Stimulated activated CD4-positive, alpha-beta T cell treated with anti-CD3 and anti-CD28 coated beads, Interleukin-12 subunit alpha, Interleukin-12 subunit beta, amount 100 ng/mL, for 48 hours (primary cell): ENCODE data around the gene ATP5F1D.
A peak's percentile ranks its signal among the peaks of the same experiment; 100 is the strongest.

Experiments
- DNase-seq, 3 donors: peaks; one replicate each; pipeline ENCODE4 v3.0.0-alpha.2; 2020; ENCODE audit warnings: low read depth in 2 of 3, low spot score in 1 of 3

The ATP5F1D gene

GRCh38 chr19:1256646-1257474, 15.3 kb downstream of the ATP5F1D start:
- no peak for DNase-seq

- DNase-seq: no peak
Measured at GRCh38 chr19:1257475-1258162, 16.1 kb downstream of the ATP5F1D start.

DNA sequence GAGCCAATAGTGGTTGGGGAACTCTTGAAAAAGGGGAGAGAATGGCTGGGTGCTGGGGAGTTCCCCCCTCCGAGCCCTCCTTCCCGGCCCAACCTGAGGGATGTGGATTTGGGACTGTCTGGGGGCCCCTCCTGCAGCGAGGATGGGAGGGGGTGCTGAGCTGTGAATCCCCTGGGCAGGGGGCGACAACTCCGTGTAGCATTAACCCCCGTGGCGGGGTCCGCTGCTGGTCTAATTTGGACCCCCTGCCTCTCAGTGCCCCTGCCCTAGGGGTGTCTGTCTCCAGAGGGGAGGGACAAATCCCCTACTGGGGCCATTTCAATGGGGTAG, 16.6 kb downstream of the ATP5F1D start:
- DNase-seq: no peak

- DNase-seq: no peak
Measured at GRCh38 chr19:1258707-1259205, 17.2 kb downstream of the ATP5F1D start.

DNA sequence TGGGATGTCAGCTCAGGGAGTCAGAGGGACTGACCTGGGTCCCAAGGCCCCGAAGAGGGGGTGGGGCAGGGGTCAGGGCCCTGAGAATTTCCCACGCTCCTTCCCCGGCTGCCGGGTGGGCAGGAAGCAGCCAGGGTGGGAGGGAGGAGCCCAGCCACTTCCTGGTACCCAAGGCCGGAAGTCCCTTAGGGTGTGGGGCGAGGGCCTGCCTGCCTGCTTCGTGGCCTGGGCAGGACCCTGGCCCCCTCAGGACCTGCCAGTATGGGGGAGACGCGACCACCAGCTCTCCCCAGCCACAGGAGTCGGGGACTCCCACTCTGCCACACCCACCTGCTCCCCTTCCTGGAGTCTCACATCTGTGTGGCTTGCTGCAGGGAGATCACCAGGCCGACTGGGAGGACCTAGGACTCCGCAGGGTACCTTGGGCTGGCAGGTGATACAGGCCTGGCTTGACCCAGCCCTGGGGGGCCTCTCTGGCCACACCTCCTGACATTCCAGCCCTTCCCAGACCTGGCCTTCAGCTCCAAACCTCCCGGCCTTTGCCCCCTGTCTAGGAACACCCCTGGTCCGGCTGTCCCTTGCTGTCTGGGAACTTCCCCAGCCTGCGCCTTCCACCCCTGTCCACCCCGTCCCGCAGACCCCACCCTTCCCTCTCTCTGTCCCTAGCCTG, 17.8 kb downstream of the ATP5F1D start:
- no peak for DNase-seq

DNA sequence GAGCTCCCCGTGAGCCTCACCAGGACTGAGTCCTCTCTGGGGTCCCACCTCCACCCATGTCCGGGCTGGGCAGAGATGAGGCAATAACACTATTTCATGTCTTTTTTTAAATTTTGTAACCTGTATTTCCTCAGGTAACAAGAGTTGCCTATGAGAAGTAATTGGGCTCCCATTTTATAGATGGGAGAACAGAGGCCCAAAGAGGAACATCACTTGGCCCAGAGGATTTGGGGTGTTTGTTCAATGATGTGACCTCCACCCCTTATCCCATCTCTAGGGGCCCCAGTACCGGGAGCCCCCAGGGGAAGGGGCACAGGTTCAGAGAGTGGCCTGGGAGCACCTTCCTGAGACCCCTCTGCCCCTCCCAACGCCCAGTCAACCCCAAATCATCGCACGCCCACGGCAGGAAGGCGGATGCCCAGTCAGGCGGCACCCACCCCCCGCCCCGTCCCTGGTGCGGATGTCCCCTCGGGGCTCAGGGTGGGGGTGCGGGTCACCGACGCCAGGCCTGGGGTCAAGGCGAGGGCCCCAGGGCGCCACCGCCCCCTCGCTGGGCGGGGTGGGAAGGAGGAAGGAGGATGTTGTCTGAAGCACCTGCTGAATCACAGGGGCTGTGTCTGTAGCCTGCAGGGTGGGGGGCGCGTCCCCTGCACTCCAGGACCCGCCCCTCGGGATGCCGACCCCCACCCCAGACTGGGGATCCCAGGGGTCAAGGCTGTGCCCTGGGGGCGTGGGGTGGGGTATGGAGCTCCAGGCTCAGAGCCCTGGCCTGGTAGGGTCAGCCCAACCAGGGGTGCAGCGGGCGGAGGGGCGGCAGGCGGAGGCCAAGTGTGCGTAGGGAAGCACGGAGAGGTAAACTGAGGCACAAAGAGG, 18.6 kb downstream of the ATP5F1D start:
- DNase-seq: no peak

DNA sequence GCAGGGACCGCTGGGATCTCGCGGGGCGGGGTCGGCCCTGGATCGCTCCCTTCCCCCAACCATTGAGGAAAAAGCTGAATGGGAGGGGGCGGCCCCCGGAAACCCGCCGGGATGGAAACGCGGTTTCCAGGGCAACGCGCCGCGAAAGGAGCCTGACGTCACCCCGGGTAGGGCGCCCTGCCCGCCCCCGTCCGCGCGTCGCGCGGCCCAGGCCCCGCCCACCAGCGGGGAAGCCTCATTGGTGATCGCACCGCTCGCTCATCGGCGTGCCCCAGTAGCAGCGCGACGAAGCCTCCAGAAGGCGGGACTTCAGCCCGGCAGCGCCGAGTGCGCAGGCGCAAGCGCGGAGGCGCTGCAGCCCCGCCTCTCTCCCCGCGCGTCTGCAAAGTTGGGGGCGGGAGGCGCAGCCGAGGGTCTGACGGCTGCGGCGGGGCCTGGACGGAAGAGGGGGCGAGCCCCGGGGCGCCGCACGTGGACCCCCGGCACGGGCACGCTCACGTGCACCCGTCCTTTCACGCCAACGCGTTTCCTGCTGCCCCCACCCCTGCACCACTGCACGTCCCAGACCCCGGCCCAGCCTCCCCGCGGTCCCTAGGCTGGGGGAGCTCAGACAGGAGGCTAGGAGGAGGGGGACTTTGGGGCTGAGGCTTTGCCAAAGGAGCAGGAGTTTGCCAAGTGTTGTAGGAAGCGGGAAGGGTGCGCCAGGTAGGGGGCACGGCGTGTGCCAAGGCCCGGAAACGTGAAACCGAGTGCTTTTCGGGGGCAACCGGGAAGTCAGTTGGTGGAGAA, 19.4 kb downstream of the ATP5F1D start:
- peak; percentile 94 to 97 (median 95) for DNase-seq

DNA sequence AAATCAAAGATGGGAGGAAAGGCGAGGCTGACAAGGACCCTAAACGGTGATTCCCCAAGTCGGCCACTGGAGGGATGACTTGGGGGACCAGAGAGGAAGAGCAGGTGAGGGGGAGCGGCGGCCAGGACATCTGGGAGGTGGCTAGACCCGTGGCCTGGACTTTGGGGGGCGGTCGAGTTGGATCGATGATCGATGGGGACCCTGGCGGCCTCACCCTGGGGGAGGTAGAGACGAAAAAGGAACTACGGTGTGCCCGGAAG, 19.9 kb downstream of the ATP5F1D start:
- DNase-seq: no peak

DNA sequence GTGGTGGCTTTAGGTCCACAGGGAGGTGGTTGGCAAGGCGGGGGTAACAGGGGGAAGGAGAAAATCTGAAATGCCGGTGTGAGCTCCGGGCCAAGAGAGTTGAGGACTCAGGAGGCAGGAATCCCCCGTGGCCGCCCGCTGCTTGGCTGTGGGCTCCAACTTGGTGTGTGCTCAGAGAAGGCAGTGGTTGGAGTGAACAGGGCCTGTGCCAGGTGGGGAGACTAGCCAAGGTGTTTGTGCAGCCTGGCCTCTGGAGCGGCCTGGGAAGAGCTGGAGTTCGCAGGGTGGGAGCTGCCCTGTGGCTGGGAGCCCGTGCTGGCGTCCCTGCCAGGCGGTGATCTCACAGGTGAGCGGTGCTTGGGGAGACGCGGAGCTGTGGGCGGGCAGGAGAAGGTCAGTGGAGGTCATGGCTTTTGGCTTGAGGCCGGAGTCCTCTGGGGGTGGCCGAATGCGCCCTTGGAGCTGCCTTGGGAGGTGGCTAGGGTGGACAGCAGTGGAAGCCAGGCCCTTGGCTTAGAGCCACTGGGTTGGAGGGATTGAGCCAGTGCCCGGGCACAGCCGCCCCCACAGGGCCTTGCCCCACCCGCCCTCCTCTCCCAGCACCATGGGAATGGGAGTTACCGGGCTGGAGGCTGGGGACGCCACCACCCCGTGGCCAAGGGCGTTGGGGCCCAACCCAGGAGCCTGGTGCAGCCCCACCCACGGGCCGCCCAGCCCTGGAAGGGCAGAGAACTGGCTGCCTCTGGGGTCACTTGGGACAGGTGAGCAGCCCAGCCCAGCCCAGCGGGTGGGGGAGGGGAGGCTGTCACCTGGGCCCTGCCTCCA, 20.5 kb downstream of the ATP5F1D start:
- DNase-seq: no peak

DNA sequence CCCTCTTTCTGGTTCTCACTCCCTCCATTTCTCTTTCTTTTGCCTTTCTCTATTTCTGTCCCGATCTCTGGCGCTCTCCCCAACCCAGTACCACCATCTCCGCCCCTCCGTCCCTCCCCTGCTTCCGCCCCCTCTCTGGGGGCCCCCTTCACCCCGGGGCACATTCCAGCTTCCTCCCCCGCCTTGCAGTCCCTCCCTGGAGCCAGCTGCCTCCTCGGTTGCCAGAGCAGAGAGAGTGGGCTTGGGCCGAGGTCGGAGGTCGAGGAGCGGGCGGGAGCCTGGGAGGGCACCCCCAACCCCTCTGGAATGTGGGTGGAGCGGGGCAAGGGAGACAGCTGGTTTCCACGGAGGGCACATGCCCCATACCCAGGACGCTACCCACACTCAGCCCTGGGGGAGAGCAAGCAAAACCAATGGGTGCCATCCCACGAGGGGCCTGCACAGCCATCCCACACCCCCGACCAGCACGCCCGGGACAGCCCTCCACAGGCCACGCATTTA, 21.1 kb downstream of the ATP5F1D start:
- no peak for DNase-seq

DNA sequence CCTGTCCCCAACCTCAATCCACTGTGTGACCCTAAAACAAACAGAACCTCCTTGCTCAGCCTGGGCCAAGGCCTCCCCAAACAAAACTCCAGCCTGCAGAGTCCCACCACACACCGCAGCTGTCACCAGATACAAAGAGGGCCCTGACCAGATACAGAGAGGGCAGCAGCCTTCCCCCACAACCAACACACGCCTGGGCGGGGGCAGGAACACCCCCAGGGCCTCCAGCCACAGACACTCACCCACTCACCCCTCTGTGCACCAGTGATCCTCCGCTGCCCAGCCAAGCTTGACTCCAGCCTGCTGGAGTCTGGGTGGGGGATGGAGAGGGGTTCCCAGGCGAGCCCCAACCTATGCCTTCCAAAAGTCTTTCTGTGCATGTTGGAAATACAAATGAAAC, 21.6 kb downstream of the ATP5F1D start:
- DNase-seq: no peak

DNA sequence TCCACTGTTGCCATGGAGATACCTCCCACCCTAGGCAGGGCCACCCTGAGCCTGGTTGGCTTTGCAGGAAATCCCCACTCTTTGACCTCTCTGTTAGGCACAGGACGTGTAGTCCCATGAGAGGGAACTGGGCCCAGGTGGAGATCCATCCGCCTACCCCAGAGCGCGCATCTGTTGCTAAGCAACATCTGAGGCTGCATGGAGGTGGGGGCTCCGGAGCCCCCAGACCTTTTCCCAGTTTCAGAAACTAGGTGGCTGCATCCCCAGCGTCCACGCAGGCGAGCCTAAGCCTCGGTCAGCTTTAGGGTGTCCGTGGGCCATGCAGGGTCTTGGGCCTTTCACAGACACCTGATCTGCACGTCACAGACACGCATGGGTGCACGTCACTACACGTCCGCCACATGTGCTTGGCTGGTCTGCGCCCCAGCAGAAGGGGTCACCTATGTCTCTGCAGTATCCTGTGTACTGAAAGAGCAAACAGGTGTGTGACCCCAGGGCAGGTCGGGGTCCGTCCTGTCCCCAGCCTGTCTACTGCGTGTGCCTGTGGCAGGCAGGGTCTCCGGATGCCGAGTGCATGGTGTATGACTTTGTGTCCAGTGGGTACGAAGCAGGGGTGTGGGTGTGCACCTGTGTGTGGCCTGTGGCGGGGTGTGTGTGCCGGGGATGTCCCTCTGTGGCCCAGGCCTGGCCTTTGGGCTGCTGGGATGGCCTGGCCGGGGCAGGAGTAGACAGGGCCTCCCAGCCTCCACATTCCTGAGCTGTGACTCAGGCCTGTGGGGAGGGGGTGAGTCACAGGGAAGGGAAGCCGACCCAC, 23.5 kb downstream of the ATP5F1D start:
- no peak for DNase-seq

DNA sequence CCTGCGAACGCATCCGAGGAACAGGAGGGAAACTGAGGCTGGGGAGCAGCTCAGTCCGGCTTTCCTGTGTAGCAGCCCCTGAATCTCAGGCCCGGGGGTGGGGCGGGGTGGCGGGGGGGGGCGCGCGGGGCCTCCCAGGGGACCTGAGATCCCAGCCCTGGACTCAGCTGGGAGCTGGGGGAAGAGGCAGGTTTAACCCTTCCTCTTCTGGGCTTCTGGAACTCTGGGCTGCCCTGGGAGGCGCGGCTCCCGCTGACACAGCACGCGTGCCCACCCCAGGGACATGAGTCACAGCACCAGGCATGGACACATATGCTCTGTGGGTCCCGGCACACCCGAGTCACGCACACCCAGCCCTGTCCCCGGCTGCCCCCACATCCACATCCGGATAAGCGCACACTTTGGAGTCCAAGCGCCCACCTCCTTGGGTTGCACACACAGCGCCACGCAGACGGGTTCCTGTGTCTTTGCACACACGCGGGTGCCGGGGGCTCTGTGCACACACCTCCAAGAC, 24.1 kb downstream of the ATP5F1D start:
- no peak for DNase-seq

- peak in 2 of 3 donors; percentile 65 to 80 for DNase-seq
Measured at GRCh38 chr19:1266129-1266915, 24.8 kb downstream of the ATP5F1D start.

DNA sequence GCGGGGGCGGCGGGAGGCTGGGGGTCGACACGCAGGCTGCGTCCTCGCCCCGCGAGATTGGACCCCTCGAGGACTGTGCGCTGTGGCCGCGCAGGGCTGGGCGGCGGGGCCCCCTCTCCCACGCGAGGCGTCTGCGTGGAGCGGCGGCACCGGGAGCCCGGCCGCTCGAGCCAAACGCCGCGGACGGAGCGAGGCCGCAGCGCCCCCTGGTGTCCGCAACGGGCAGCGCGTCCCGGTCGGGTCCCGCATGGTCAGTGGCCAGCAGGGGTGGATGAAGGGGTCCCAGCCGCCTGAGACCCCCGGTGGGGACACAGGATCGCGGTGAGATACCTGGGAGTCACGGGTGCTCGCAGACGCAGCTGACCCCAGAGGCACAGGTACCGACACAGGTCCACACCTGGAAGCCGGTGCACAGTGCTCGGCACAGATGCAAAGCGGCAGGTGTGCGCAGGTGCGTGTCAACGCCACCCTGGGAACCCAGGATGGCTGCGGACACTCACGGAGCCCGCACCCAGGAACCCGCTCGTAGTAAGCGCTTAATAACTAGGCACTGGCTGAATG, 25.4 kb downstream of the ATP5F1D start:
- DNase-seq: peak in 1 of 3 donors; percentile 62

DNA sequence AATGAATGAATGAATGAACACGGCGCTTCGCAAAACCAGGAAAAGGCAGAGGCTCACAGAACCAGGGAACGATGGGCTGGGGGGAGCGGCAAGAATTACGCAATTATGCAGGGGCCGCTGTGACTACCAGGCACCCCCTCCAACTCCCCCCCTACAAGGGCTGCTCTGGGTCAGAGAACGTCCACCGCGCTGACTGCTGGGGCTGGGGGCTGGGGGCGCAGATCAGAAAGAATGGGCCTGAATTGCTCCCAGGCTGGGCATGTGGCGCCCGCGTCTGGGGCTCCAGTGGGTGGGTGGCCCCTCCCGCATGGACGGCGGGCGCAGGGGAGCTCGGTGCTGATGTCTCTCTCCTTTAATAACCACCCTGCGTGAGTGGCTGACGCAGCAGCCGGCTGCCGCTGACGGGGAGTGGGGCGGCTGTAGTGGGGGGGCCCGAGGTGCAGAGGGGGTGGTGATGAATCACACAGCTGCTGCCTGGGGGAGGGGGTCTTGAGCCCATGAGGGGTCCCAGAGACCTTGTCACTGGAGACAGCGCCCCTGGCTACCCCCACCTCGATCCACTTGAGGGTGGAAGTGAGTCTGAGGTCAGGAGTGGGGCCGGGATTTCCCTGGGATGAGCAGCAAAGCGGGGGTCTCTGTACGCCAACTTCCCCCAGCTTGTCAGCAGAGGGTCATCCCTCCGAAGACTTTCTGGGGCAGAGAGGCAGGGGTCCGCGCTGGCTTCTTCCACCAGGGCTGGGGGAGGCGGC, 26.1 kb downstream of the ATP5F1D start:
- no peak for DNase-seq
